Prostate gland (tissue), 2 donors: ENCODE measurements around the gene LLPH.

ENCODE experiments used
- CTCF ChIP-seq, 4 experiments: fragments of 200-600 bp in 2 of 4; fragments of 450-650 bp in 2 of 4; sonication (generic) in 2 of 4; IDR thresholded peaks; 1 replicate in 3 of 4; 2 replicates in 1 of 4; pipeline ENCODE4 v1.5.1; 2016 to 2019; ENCODE audit warnings: antibody characterized with exemption in 4 of 4, mild to moderate bottlenecking in 2 of 4, moderate library complexity in 2 of 4
- POLR2A ChIP-seq: fragments of 450-650 bp; IDR thresholded peaks from one replicate; pipeline ENCODE4 v1.6.1; 2016; ENCODE audit warnings: antibody characterized with exemption, mild to moderate bottlenecking

DNA sequence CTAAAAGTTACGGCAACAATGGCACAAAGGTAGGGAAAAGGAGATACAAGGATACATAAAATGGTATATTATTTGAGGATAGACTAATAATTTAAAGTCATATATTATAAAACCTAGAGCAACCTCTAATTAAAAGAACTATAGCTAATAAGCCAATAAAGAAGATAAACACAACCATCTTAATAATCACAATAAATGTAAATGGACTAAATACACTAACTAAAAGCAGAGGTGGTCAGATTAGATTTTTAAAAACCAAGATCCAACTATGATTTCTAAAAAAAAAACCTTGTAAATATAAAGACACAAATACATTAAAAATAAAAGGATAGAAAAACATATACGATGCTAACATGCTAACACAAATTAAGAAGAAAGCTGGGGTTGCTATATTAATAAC lies 10.7 kb upstream of the LLPH start:
- TF ChIP-seq CTCF (IDR thresholded peaks at IDR 0.05) = no peak
- no peak for TF ChIP-seq POLR2A
